RCC 7860 (cell line): ENCODE data around the gene CSF3R.
"Not testable (repeated sequence)": the region's sequence is repeated elsewhere in the genome, so short reads cannot be mapped to it uniquely, and the experiment has no call there.

Source experiments
- DNase-seq: peaks from one replicate; pipeline ENCODE4 v3.0.0-alpha.2; 2015; ENCODE audit warnings: low spot score
- FAIRE-seq: peaks from 2 replicates; lab custom pipeline; 2012; peaks lifted over from hg19 to GRCh38; lab: Jason Lieb, UNC

Gene CSF3R

GRCh38 chr1:36513676-36514473, 31.2 kb upstream of the CSF3R start:
- FAIRE-seq (no peak), DNase-seq (no peak)

GRCh38 chr1:36512842-36513241, 30.1 kb upstream of the CSF3R start:
- FAIRE-seq (no peak), DNase-seq (no peak)

- DNase-seq (no peak), FAIRE-seq (no peak)
Observed at GRCh38 chr1:36511804-36512798, 29.4 kb upstream of the CSF3R start.

GRCh38 chr1:36511220-36511619, 28.5 kb upstream of the CSF3R start:
- DNase-seq, FAIRE-seq: not testable (repeated sequence)

GRCh38 chr1:36510418-36510817, 27.7 kb upstream of the CSF3R start:
- DNase-seq (no peak), FAIRE-seq (no peak)

GRCh38 chr1:36508257-36508656, 25.5 kb upstream of the CSF3R start:
- FAIRE-seq (no peak), DNase-seq (no peak)

DNA sequence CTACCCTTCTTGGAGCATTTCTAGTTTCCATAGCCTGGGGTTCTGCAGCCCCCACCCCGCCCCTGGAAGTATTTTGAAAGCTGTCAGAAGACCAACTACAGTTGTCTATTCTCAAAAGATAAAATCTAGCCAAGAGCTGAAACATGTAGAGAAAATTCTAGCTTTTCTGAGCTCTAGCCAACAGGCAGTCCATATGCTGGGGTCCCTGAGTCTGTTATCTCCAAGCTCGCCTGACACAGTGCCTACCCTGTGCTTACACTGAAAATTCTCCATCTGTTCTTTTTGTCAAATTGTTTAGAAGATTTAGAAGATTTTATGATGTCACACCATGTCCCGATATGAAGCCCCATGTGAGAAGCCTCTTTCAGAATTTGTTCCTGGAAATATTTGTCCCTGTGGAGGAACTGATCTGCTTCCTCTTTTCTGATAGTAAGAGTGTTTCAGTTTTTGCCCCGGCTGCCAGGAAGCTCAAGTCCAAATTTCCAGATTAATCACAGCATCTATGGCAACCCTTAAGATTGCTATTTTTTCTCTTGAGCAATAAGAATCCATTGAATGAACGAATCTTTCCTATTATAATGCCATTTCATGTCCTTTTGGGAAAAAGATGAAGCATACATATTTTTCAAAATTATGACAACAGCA, 23.7 kb upstream of the CSF3R start:
- no peak for DNase-seq
- no peak for FAIRE-seq

GRCh38 chr1:36503733-36504132, 21.0 kb upstream of the CSF3R start:
- DNase-seq (no peak), FAIRE-seq (no peak)

GRCh38 chr1:36503159-36503558, 20.4 kb upstream of the CSF3R start:
- FAIRE-seq: no peak
- no peak for DNase-seq

- FAIRE-seq: no peak
- DNase-seq: no peak
Observed at GRCh38 chr1:36502616-36503015, 19.9 kb upstream of the CSF3R start.

DNA sequence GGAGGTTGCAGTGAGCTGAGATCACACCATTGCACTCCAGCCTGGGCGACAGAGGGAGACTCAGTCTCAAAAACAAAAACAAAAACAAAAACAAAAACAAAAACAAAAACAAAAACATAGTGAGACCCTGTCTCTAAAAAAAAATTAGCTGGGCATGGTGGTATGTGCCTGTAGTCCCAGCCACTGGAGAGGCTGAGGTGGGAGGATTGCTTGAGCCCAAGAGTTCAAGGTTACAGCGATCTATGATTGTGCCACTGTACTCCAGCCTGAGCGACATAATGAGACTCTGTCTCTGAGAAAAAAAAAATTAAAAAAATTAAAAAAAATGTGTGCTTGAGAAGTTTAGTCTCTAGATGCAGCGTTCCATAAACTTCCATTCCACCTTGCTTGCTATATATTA, 19.2 kb upstream of the CSF3R start:
- not testable (repeated sequence) for DNase-seq, FAIRE-seq

DNA sequence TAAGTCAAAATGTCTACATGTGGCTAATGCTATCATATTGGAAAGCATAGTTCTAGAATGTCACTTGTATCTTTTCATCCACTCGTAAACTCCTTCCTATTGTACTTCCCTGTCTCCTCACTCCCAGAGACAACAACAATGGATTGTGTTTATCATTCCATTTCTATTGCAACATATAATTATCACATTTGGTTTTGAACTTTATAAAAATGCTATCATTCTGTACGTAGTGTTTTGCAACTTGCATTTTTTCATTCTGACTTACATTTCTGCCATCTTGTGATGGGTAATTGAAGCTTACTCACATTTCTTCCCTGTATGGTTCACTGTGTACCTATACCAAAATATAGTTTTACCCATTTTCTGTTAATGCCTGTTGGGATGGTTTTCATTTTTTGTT, 14.5 kb upstream of the CSF3R start:
- FAIRE-seq: no peak
- DNase-seq: no peak

- FAIRE-seq: no peak
- no peak for DNase-seq
Observed at GRCh38 chr1:36494971-36495370, 12.3 kb upstream of the CSF3R start.

GRCh38 chr1:36493524-36493923, 10.8 kb upstream of the CSF3R start:
- DNase-seq: no peak
- no peak for FAIRE-seq

- FAIRE-seq: no peak
- no peak for DNase-seq
Observed at GRCh38 chr1:36492491-36492890, 9.8 kb upstream of the CSF3R start.

GRCh38 chr1:36489258-36490051, 6.7 kb upstream of the CSF3R start:
- not testable (repeated sequence) for FAIRE-seq, DNase-seq

DNA sequence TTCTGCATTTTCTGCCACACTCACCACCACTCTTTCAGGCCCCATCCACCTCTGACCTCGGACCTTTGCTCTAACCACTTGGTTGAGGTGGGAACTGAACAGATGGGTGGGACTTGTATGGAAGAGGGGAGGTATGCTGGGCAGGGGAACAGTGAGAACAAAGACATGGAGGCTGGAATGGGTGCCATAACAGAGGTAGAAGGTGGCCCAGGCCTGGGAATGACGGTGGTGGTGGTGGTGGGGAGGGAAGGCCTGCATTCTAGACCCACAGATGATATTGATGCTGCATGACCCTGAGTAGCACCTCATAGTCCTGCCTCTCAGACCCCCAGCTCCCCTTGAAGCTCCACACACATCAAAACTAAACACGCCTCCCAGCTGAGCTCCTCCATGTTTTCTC, 5.2 kb upstream of the CSF3R start:
- no peak for DNase-seq
- no peak for FAIRE-seq

- not testable (repeated sequence) for FAIRE-seq, DNase-seq
Observed at GRCh38 chr1:36487336-36487725, 4.6 kb upstream of the CSF3R start.

DNA sequence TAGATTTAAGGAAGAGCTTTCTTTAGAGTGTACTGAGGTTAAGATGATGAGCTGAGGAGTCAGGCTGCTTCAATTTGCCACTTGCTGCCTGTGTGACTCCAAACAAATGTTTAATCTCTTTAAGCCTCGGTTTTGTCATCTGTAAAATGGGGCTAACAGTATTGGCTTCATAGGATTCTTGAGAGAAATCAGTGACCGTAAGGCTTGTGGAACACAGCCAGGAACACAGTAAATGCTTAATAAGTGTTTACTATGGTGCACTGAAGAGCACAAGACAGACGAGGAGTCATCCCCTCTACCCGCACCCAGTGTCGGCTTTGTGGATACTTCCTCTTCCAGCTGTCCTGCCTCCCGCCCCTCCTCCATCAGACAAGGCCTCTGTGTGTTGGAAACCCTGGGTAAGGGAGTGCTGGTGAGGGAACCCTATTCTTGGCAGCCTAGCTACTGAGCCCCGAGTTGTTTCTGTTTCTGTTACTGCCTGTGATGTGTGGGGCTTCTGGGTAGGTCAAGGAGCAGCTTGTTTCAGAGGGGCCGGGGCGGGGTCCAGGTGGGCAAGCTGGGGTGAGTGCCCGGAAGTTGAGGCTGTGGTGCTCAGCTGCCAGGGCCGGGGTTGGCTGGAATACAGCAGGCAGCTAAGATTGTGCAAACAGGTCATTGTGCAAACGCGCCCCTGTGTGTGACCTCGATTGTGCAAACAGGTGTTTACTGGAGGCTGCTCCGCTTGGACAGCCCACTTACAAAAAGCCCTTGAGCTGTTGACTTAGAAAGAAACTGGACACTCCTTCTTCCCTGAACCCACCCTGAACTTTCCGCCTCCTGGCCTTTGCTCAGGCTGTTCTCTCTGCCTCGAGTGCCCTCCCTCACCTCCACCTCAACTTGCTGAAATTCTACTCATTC, 4.0 kb upstream of the CSF3R start:
- no peak for FAIRE-seq
- no peak for DNase-seq

GRCh38 chr1:36486093-36486438, 3.4 kb upstream of the CSF3R start:
- DNase-seq: no peak
- FAIRE-seq: no peak
